Natural killer cell (primary cell): Measurements from ENCODE around the gene GCSAML. TPM values are rescaled to one million over a fixed set of nuclear protein-coding genes. Genes with fewer than 3 reads are reported as not detected.

Experiments used
- ATAC-seq, 3 donors: fragments of 150-1000 bp in 2 of 3; fragments of 200-7000 bp in 1 of 3; cut with Tn5 transposase; 1 replicate in 1 of 3; 2 replicates in 2 of 3; pipeline ENCODE4 v1.10.0; 2021; ENCODE audit warnings: mild to moderate bottlenecking in 2 of 3, moderate library complexity in 2 of 3
- DNase-seq, 2 donors: peaks; one replicate each; pipeline versions ENCODE4 v3.0.0 to v3.0.0-alpha.2; 2013 to 2021; ENCODE audit warnings: mixed read lengths in 1 of 2
- H3K27ac ChIP-seq: one replicate; pipeline ENCODE4 v1.5.1; 2013; ENCODE audit warnings: mild to moderate bottlenecking, low read length
- H3K27me3 ChIP-seq: one replicate; pipeline ENCODE4 v1.6.1; 2013; ENCODE audit warnings: low read length; ENCODE audit not compliant: control insufficient read depth, insufficient read depth
- H3K36me3 ChIP-seq: one replicate; pipeline ENCODE4 v1.6.1; 2013; ENCODE audit warnings: low read length; ENCODE audit not compliant: control insufficient read depth, insufficient read depth
- H3K4me1 ChIP-seq: one replicate; pipeline ENCODE4 v1.6.1; 2013; ENCODE audit warnings: low read length; ENCODE audit not compliant: control insufficient read depth, insufficient read depth
- H3K4me3 ChIP-seq: one replicate; pipeline ENCODE4 v1.5.1; 2013; ENCODE audit warnings: low read length
- H3K9me3 ChIP-seq: one replicate; pipeline ENCODE4 v1.6.1; 2013; ENCODE audit warnings: low read length; ENCODE audit not compliant: control insufficient read depth, insufficient read depth
- H3K27ac Mint-ChIP-seq, 2 donors: one replicate each; pipeline ENCODE4 v1.8.0; 2022; ENCODE audit warnings: mild to moderate bottlenecking in 2 of 2, mixed read lengths in 2 of 2, moderate library complexity in 1 of 2
- H3K27me3 Mint-ChIP-seq, 2 donors: one replicate each; pipeline ENCODE4 v1.8.0; 2022; ENCODE audit warnings: low read depth in 2 of 2, mixed read lengths in 2 of 2
- H3K36me3 Mint-ChIP-seq: one replicate; pipeline ENCODE4 v1.8.0; 2022; ENCODE audit warnings: mixed read lengths
- H3K4me1 Mint-ChIP-seq, 2 donors: one replicate each; pipeline ENCODE4 v1.8.0; 2022; ENCODE audit warnings: mixed read lengths in 2 of 2
- H3K4me3 Mint-ChIP-seq: one replicate; pipeline ENCODE4 v1.8.0; 2022; ENCODE audit warnings: mild to moderate bottlenecking, moderate library complexity, mixed read lengths
- H3K9me3 Mint-ChIP-seq, 2 donors: one replicate each; pipeline ENCODE4 v1.8.0; 2022; ENCODE audit warnings: mixed read lengths in 2 of 2
- CTCF ChIP-seq: fragments of 200-600 bp; IDR thresholded peaks from one replicate; pipeline ENCODE4 v1.8.0; 2022; ENCODE audit warnings: antibody characterized with exemption
- WGBS: methylation state at CpG from one replicate; pipeline ENCODE4 v1.1.7; 2013; ENCODE audit warnings: missing lambda C conversion rate; ENCODE audit not compliant: insufficient coverage; 5-methylcytosine and 5-hydroxymethylcytosine counted together
- intact Hi-C: fragments of 100-400 bp; cut with micrococcal nuclease; formaldehyde crosslinking; loops from one replicate; pipeline ENCODE4 v1.14.2; 2022
- total RNA-seq, 4 donors: library from RNA; stranded (reverse); fragments of 120-200 nt in 1 of 4; gene quantifications; one replicate each; pipeline versions ENCODE4 v1.2.3 to v1.2.4, GENCODE V29; 2013 to 2022

GCSAML gene
- total RNA-seq, 3 donors from 2014 or later (not counting 1 experiment from before 2014, with no cell fraction given), result 0.19 to 62.1 (median 1.4) TPM

DNA sequence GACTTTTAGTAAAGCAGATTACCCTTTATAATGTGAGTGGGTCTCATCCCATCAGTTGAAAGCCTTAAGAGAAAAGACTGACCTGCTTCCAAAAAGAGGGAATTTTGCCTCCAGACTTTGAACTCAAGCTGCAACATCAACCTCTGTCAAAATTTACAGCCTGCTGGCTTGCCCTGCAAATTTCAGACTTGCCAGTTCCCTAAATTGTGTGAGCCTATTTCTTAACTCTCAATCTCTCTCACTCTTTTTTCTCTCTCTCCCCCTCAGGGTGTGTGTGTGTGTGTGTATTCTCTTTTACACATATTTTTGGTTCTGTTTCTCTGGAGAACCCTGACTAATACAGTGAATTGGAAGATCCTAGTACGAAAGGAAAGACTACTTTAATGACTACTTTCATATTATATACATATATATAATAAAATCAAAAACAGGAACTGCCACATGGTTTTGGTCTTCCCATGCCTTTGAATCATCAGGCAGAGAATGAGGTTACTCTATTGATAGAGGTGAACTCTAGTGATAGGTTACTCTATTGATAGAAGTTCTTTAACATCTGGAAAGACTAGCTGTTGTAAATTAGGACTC, 19.1 kb upstream of the GCSAML start:
- no peak overlapping the region for H3K4me3 Mint-ChIP-seq
- TF ChIP-seq CTCF, result no peak
- no peak overlapping the region for H3K4me3 ChIP-seq
- no peaks in the 10 kb centered on the region for H3K9me3 ChIP-seq
- no peaks in the 10 kb centered on the region for H3K36me3 Mint-ChIP-seq
- peaks cover 0 to 6% of the 10 kb centered on the region in 2 donors for H3K27me3 Mint-ChIP-seq
- no peaks in the 10 kb centered on the region for H3K4me1 Mint-ChIP-seq
- intact Hi-C loops, result loop anchor here (5.0 kb wide), 1 partner anchor 418 kb away; no protein-coding TSS in a partner anchor
- no peak overlapping the region for H3K27ac Mint-ChIP-seq
- no CpG with 5 or more reads among the region's 1 CpG for WGBS
- ATAC-seq (no peak), DNase-seq (no peak)
- H3K4me1 ChIP-seq, result no peaks in the 10 kb centered on the region
- H3K36me3 ChIP-seq, result no peaks in the 10 kb centered on the region
- H3K27me3 ChIP-seq, result no peaks in the 10 kb centered on the region
- no peak overlapping the region for H3K27ac ChIP-seq
- H3K9me3 Mint-ChIP-seq, result no peaks in the 10 kb centered on the region

- no peak overlapping the region for H3K27ac Mint-ChIP-seq
- no peaks in the 10 kb centered on the region for H3K4me1 Mint-ChIP-seq
- Histone ChIP-seq H3K4me1 (no peaks in the 10 kb centered on the region), H3K27me3 (no peaks in the 10 kb centered on the region), H3K27ac (no peak overlapping the region), H3K9me3 (no peaks in the 10 kb centered on the region), H3K4me3 (no peak overlapping the region), H3K36me3 (no peaks in the 10 kb centered on the region)
- 82% methylated on average over 41 of the region's 41 CpGs for WGBS
- ATAC-seq, result peak in 1 of 3 donors; percentile 37
- no peak for TF ChIP-seq CTCF
- no peak for DNase-seq
- intact Hi-C loops, result loop anchor here (5.0 kb wide), 1 partner anchor 418 kb away; no protein-coding TSS in a partner anchor
- no peaks in the 10 kb centered on the region for H3K36me3 Mint-ChIP-seq
- no peaks in the 10 kb centered on the region for H3K9me3 Mint-ChIP-seq
- H3K27me3 Mint-ChIP-seq, result peaks cover 0 to 6% of the 10 kb centered on the region in 2 donors
- no peak overlapping the region for H3K4me3 Mint-ChIP-seq
Observed at GRCh38 chr1:247530785-247531184, 18.1 kb upstream of the GCSAML start.

GRCh38 chr1:247531937-247532336, 17.0 kb upstream of the GCSAML start:
- H3K9me3 Mint-ChIP-seq, result no peaks in the 10 kb centered on the region
- intact Hi-C loops, result loop anchor here (5.0 kb wide), 1 partner anchor 420 kb away; no protein-coding TSS in a partner anchor

More at GRCh38 chr1:247531937-247532336, 17.0 kb upstream of the GCSAML start:
- no peaks in the 10 kb centered on the region for H3K9me3 ChIP-seq
- no peaks in the 10 kb centered on the region for H3K27me3 ChIP-seq
- no peak overlapping the region for H3K27ac ChIP-seq
- no peaks in the 10 kb centered on the region for H3K36me3 ChIP-seq
- Mint-ChIP-seq H3K27me3 (peaks cover 0 to 6% of the 10 kb centered on the region in 2 donors), H3K27ac (no peak overlapping the region), H3K36me3 (no peaks in the 10 kb centered on the region), H3K4me3 (no peak overlapping the region), H3K4me1 (no peaks in the 10 kb centered on the region)
- TF ChIP-seq CTCF, result no peak
- no peak for ATAC-seq
- no peak for DNase-seq
- H3K4me1 ChIP-seq, result no peaks in the 10 kb centered on the region
- 95% methylated on average over 8 of the region's 8 CpGs for WGBS
- H3K4me3 ChIP-seq, result no peak overlapping the region
